HG02588 (cell line): ENCODE measurements around the gene IFNA4.
"Not testable (repeated sequence)": the region's sequence is repeated elsewhere in the genome, so short reads cannot be mapped to it uniquely, and the experiment has no call there.

Experiments
- ATAC-seq: cut with Tn5 transposase; IDR thresholded peaks from one replicate; pipeline ENCODE4 v1.9.1; 2021; ENCODE audit warnings: mild to moderate bottlenecking, moderate library complexity; ENCODE audit not compliant: unreplicated experiment

Gene IFNA4

GRCh38 chr9:21187487-21187886 lies at the start of gene IFNA4:
TSS of gene IFNA4 (minus strand) at chr9:21187587. CDS start at chr9:21187531, 56 bp downstream.
- ATAC-seq: not testable (repeated sequence)

- not testable (repeated sequence) for ATAC-seq
These were observed 49.0 kb upstream of the IFNA4 start for GRCh38 chr9:21236360-21236714.

- not testable (repeated sequence) for ATAC-seq
These were observed 48.3 kb upstream of the IFNA4 start for GRCh38 chr9:21235468-21236359.

- ATAC-seq: no peak
These were observed 46.8 kb upstream of the IFNA4 start for GRCh38 chr9:21234153-21234687.

- no peak for ATAC-seq
These were observed 45.9 kb upstream of the IFNA4 start for GRCh38 chr9:21233258-21233657.

GRCh38 chr9:21228122-21228521 lies 40.7 kb upstream of the IFNA4 start, which contains the start of gene IFNA17:
TSS of gene IFNA17 (minus strand) at chr9:21228222. CDS start at chr9:21228173, 49 bp downstream.
- no peak for ATAC-seq

- ATAC-seq: not testable (repeated sequence)
These were observed 29.8 kb upstream of the IFNA4 start, which contains the start of gene IFNA16 for GRCh38 chr9:21217211-21217610. TSS of gene IFNA16 (minus strand) at chr9:21217311. CDS start at chr9:21217305, 6 bp downstream.

- peak; percentile 68 for ATAC-seq
These were observed 26.3 kb upstream of the IFNA4 start for GRCh38 chr9:21213411-21214326.

GRCh38 chr9:21212160-21212559 lies 24.8 kb upstream of the IFNA4 start:
- not testable (repeated sequence) for ATAC-seq

GRCh38 chr9:21210782-21211181 lies 23.4 kb upstream of the IFNA4 start:
- not testable (repeated sequence) for ATAC-seq

GRCh38 chr9:21210311-21210710 lies 22.9 kb upstream of the IFNA4 start:
- ATAC-seq: no peak

GRCh38 chr9:21207043-21207442 lies 19.7 kb upstream of the IFNA4 start, which contains the start of gene IFNA10:
TSS of gene IFNA10 (minus strand) at chr9:21207143. CDS start at chr9:21207097, 46 bp downstream.
- not testable (repeated sequence) for ATAC-seq

GRCh38 chr9:21205204-21205603 lies 17.8 kb upstream of the IFNA4 start:
- no peak for ATAC-seq

- ATAC-seq: not testable (repeated sequence)
These were observed 14.7 kb upstream of the IFNA4 start, which contains the start of gene IFNA7 for GRCh38 chr9:21202105-21202504. TSS of gene IFNA7 (minus strand) at chr9:21202205. CDS start at chr9:21202165, 40 bp downstream.

GRCh38 chr9:21194867-21195776 lies 7.7 kb upstream of the IFNA4 start:
- ATAC-seq: peak; percentile 93

GRCh38 chr9:21182810-21183736 lies 4.3 kb downstream of the IFNA4 start:
- ATAC-seq: peak; percentile 97

- ATAC-seq: no peak
These were observed 12.7 kb downstream of the IFNA4 start for GRCh38 chr9:21174671-21175070.

- ATAC-seq: no peak
These were observed 15.2 kb downstream of the IFNA4 start for GRCh38 chr9:21172156-21172555.

- no peak for ATAC-seq
These were observed 16.0 kb downstream of the IFNA4 start for GRCh38 chr9:21171351-21171750.
